HG02885 (cell line): ENCODE results near the gene ZNF428.
A peak's percentile ranks its signal among the peaks of the same experiment; 100 is the strongest.
"Not testable (repeated sequence)": the region's sequence is repeated elsewhere in the genome, so short reads cannot be mapped to it uniquely, and the experiment has no call there.

ENCODE experiments used
- ATAC-seq: cut with Tn5 transposase; IDR thresholded peaks from one replicate; pipeline ENCODE4 v1.9.1; 2021; ENCODE audit warnings: mild to moderate bottlenecking; ENCODE audit not compliant: unreplicated experiment, poor library complexity

Gene ZNF428

GRCh38 chr19:43620061-43621001 lies 902 bp upstream of the ZNF428 start:
- ATAC-seq: no peak

- peak; percentile 39 for ATAC-seq
Observed at GRCh38 chr19:43618921-43619261, 538 bp downstream of the ZNF428 start.

GRCh38 chr19:43616954-43617353 lies 2.5 kb downstream of the ZNF428 start:
- no peak for ATAC-seq

- ATAC-seq: no peak
Observed at GRCh38 chr19:43616306-43616705, 3.1 kb downstream of the ZNF428 start.

GRCh38 chr19:43612374-43612773 lies 7.1 kb downstream of the ZNF428 start:
- ATAC-seq: no peak

GRCh38 chr19:43611788-43612187 lies 7.6 kb downstream of the ZNF428 start, which contains the start of gene SRRM5:
SRRM5 (plus strand) TSS chr19:43612088; CDS start chr19:43612122, 34 bp downstream.
- ATAC-seq: no peak

GRCh38 chr19:43610493-43610892 lies 8.9 kb downstream of the ZNF428 start:
- no peak for ATAC-seq

GRCh38 chr19:43609872-43610271 lies 9.6 kb downstream of the ZNF428 start:
- no peak for ATAC-seq

GRCh38 chr19:43607238-43608205 lies 11.9 kb downstream of the ZNF428 start:
- ATAC-seq: no peak

GRCh38 chr19:43606569-43607229 lies 12.7 kb downstream of the ZNF428 start:
- ATAC-seq: no peak

GRCh38 chr19:43605875-43606568 lies 13.4 kb downstream of the ZNF428 start:
- ATAC-seq: no peak

- not testable (repeated sequence) for ATAC-seq
Observed at GRCh38 chr19:43600326-43600725, 19.1 kb downstream of the ZNF428 start.

- no peak for ATAC-seq
Observed at GRCh38 chr19:43599635-43600295, 19.7 kb downstream of the ZNF428 start.

GRCh38 chr19:43598445-43599240 lies 20.8 kb downstream of the ZNF428 start:
- no peak for ATAC-seq

- no peak for ATAC-seq
Observed at GRCh38 chr19:43597876-43598275, 21.6 kb downstream of the ZNF428 start.

- ATAC-seq: no peak
Observed at GRCh38 chr19:43596842-43597461, 22.5 kb downstream of the ZNF428 start.

- ATAC-seq: peak; percentile 87
Observed at GRCh38 chr19:43595999-43596841, 23.2 kb downstream of the ZNF428 start, which contains the start of the genes IRGQ and ZNF576. IRGQ (minus strand) TSS chr19:43596134; CDS start chr19:43595338, 796 bp downstream. ZNF576 (plus strand) TSS chr19:43596595; CDS start chr19:43597109, 514 bp downstream.
